Activated CD8-positive, alpha-beta memory T cell treated with anti-CD3 and anti-CD28 coated beads, Interleukin-2, amount 50 U/mL, for 48 hours (primary cell): ENCODE measurements around the gene LAMC2.

Source experiments
- DNase-seq: peaks from one replicate; pipeline ENCODE4 v3.0.0-alpha.2; 2020

Gene LAMC2

GRCh38 chr1:183289051-183289496, 103.0 kb downstream of the LAMC2 start:
- DNase-seq: no peak

- DNase-seq: no peak
Measured at GRCh38 chr1:183290628-183291027, 104.6 kb downstream of the LAMC2 start.

- no peak for DNase-seq
Measured at GRCh38 chr1:183291216-183291762, 105.2 kb downstream of the LAMC2 start.

GRCh38 chr1:183291802-183292514, 105.9 kb downstream of the LAMC2 start:
- no peak for DNase-seq

- no peak for DNase-seq
Measured at GRCh38 chr1:183293241-183293640, 107.2 kb downstream of the LAMC2 start.

- DNase-seq: no peak
Measured at GRCh38 chr1:183293876-183294275, 107.8 kb downstream of the LAMC2 start.
